GM21786 (cell line): ENCODE measurements around the gene RNF146.
"Not testable (repeated sequence)": the region's sequence is repeated elsewhere in the genome, so short reads cannot be mapped to it uniquely, and the experiment has no call there.

Experiments
- ATAC-seq: cut with Tn5 transposase; IDR thresholded peaks from one replicate; pipeline ENCODE4 v1.9.1; 2021; ENCODE audit not compliant: unreplicated experiment

The RNF146 gene

GRCh38 chr6:127266178-127266891 is at the start of gene RNF146:
Gene RNF146, plus strand, starts transcription at chr6:127266864. Its CDS starts 13,475 bp downstream, at chr6:127280339.
- peak; percentile 74 for ATAC-seq

- no peak for ATAC-seq
Observed at GRCh38 chr6:127219869-127220268, 46.8 kb upstream of the RNF146 start.

- no peak for ATAC-seq
Observed at GRCh38 chr6:127221201-127221600, 45.5 kb upstream of the RNF146 start.

GRCh38 chr6:127222418-127222817 is 44.2 kb upstream of the RNF146 start:
- ATAC-seq = no peak

- no peak for ATAC-seq
Observed at GRCh38 chr6:127225497-127225896, 41.2 kb upstream of the RNF146 start.

- ATAC-seq = not testable (repeated sequence)
Observed at GRCh38 chr6:127233819-127234218, 32.8 kb upstream of the RNF146 start.

- no peak for ATAC-seq
Observed at GRCh38 chr6:127243501-127243900, 23.2 kb upstream of the RNF146 start.

GRCh38 chr6:127247114-127248096 is 19.3 kb upstream of the RNF146 start:
- ATAC-seq = no peak

GRCh38 chr6:127249621-127250020 is 17.0 kb upstream of the RNF146 start:
- no peak for ATAC-seq

GRCh38 chr6:127255286-127255685 is 11.4 kb upstream of the RNF146 start:
- no peak for ATAC-seq

GRCh38 chr6:127262896-127263295 is 3.8 kb upstream of the RNF146 start:
- ATAC-seq = no peak

GRCh38 chr6:127263481-127263880 is 3.2 kb upstream of the RNF146 start:
- ATAC-seq = no peak

GRCh38 chr6:127266892-127267645 is 405 bp downstream of the RNF146 start:
- ATAC-seq = peak; percentile 67

GRCh38 chr6:127267646-127268625 is 1.3 kb downstream of the RNF146 start:
- peak; percentile 0 for ATAC-seq

- ATAC-seq = no peak
Observed at GRCh38 chr6:127272576-127272975, 5.9 kb downstream of the RNF146 start.

GRCh38 chr6:127273499-127273898 is 6.8 kb downstream of the RNF146 start:
- no peak for ATAC-seq

GRCh38 chr6:127276331-127276730 is 9.7 kb downstream of the RNF146 start:
- ATAC-seq = no peak

GRCh38 chr6:127277878-127278843 is 11.5 kb downstream of the RNF146 start:
- no peak for ATAC-seq

GRCh38 chr6:127279815-127280214 is 13.2 kb downstream of the RNF146 start:
- ATAC-seq = no peak
